Measurements from ENCODE around the gene HEATR5A. TPM values are rescaled to one million over a fixed set of nuclear protein-coding genes. Genes with fewer than 3 reads are reported as not detected.
A peak's percentile ranks its signal among the peaks of the same experiment; 100 is the strongest.
"Not testable (repeated sequence)": the region's sequence is repeated elsewhere in the genome, so short reads cannot be mapped to it uniquely, and the experiment has no call there.

The HEATR5A gene
- polyA plus RNA-seq, 4 donors = 8.1 to 21.2 (median 12.9) TPM

DNA sequence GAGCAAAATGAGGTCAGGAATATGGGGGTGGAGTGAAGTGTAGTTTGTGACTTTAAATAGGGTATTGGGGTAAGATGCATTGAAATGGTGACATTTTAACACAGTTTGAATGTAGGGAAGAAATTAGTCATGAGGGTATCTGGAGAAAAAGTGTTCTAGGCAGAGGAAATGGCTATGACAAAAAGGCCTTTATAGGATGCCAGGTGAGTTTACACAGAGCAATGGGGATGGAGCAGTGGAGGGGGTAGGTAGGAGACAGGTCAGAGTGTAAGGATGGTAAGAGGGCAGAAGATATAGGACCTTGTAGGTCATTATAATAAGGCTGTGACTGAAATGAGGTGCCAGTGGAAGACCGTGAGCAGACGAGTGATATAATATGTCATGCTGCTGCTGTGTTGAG is 30.4 kb downstream of the HEATR5A start:
- Histone ChIP-seq H3K4me3 (ENCODE audit: low read depth in 1 of 3, low read length in 3 of 3) (no peak overlapping the region), H3K4me1 (ENCODE audit: control insufficient read depth in 3 of 3, insufficient read depth in 2 of 3, low read depth in 1 of 3, low read length in 2 of 3) (no peaks in the 10 kb centered on the region), H3K9me3 (ENCODE audit: control insufficient read depth in 2 of 2, insufficient read depth in 1 of 2, low read depth in 1 of 2, low read length in 1 of 2) (no peaks in the 10 kb centered on the region), H3K27ac (ENCODE audit: low read depth in 1 of 3, low read length in 2 of 3) (no peak overlapping the region), H3K27me3 (ENCODE audit: control insufficient read depth in 3 of 3, insufficient read depth in 3 of 3, low read length in 3 of 3) (no peaks in the 10 kb centered on the region), H3K36me3 (ENCODE audit: control insufficient read depth in 3 of 3, insufficient read depth in 2 of 3, low read depth in 1 of 3, low read length in 3 of 3) (peaks cover 7 to 19% (median 9%) of the 10 kb centered on the region in 3 donors)
- DNase-seq = no peak
- no peak for FAIRE-seq
- WGBS, 3 donors = 87 to 93% (median 92%) methylated on average over 2 of the region's 2 CpGs

DNA sequence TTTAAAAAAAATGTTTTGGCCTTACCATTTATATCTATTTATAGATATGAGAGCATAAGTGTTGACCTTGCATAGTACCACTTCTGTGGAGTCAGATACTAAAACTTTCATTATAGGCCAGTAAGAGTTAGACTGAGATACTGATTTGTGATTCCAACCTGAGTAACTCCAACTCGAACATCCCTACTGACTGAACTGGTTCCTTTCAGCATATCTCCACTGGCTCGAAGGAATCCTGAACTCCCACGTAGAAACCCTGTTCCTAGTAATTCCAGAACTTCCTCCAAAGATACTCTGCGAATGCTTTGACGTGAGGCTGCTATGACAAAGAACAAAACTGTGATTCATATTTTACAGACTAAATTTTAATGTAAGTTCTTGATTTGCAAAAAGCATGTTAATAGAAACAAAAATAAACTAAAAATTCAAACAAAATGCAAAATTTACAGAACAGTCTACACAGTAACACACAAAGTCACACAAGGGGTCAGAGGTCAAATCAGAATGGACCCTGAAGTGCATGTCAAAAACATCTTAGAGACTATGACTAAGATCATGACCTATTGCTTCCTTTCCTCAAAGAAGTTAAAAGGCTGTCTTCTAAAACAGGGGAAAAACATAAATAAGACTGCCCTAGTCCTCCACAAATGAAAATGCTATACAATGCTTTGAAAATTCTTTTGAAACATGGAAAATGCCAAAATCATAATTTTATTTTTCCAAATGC is 31.5 kb downstream of the HEATR5A start:
- no peaks in the 10 kb centered on the region for H3K4me1 ChIP-seq (ENCODE audit: control insufficient read depth in 3 of 3, insufficient read depth in 2 of 3, low read depth in 1 of 3, low read length in 2 of 3)
- DNase-seq (no peak), FAIRE-seq (no peak)
- H3K27me3 ChIP-seq (ENCODE audit: control insufficient read depth in 3 of 3, insufficient read depth in 3 of 3, low read length in 3 of 3) = no peaks in the 10 kb centered on the region
- no peak overlapping the region for H3K27ac ChIP-seq (ENCODE audit: low read depth in 1 of 3, low read length in 2 of 3)
- WGBS, 3 donors = 71 to 90% (median 72%) methylated on average over 5 of the region's 5 CpGs
- no peak overlapping the region for H3K4me3 ChIP-seq (ENCODE audit: low read depth in 1 of 3, low read length in 3 of 3)
- H3K36me3 ChIP-seq (ENCODE audit: control insufficient read depth in 3 of 3, insufficient read depth in 2 of 3, low read depth in 1 of 3, low read length in 3 of 3) = peaks cover 7 to 27% (median 9%) of the 10 kb centered on the region in 3 donors
- no peaks in the 10 kb centered on the region for H3K9me3 ChIP-seq (ENCODE audit: control insufficient read depth in 2 of 2, insufficient read depth in 1 of 2, low read depth in 1 of 2, low read length in 1 of 2)

DNA sequence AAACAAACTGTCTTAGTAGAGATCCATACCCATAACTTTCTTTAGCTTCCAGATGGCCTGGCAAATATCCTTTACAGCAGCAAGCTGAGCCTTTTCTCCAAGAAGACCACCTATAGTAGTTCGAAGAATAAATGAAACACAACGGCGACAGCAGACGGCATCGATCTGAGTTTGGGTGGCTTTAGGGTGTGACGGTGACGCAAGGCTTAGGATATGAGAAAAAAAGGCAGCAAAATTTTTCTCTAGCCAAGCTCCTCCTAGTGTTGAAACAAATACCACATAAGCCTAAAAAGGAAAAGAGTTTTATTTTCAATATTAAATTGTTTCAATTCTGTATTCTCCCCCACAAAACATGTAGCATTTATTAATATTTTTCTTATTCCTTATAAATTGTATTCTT is 33.3 kb downstream of the HEATR5A start:
- peaks cover 2 to 19% (median 9%) of the 10 kb centered on the region in 3 donors for H3K36me3 ChIP-seq (ENCODE audit: control insufficient read depth in 3 of 3, insufficient read depth in 2 of 3, low read depth in 1 of 3, low read length in 3 of 3)

GRCh38 chr14:31386271-31386670 is 34.1 kb downstream of the HEATR5A start:
- WGBS, 3 donors = 98% methylated on average over 5 of the region's 5 CpGs
- Histone ChIP-seq H3K27me3 (ENCODE audit: control insufficient read depth in 3 of 3, insufficient read depth in 3 of 3, low read length in 3 of 3) (no peaks in the 10 kb centered on the region), H3K36me3 (ENCODE audit: control insufficient read depth in 3 of 3, insufficient read depth in 2 of 3, low read depth in 1 of 3, low read length in 3 of 3) (peaks cover 2 to 22% (median 9%) of the 10 kb centered on the region in 3 donors), H3K4me3 (ENCODE audit: low read depth in 1 of 3, low read length in 3 of 3) (no peak overlapping the region), H3K4me1 (ENCODE audit: control insufficient read depth in 3 of 3, insufficient read depth in 2 of 3, low read depth in 1 of 3, low read length in 2 of 3) (no peaks in the 10 kb centered on the region), H3K9me3 (ENCODE audit: control insufficient read depth in 2 of 2, insufficient read depth in 1 of 2, low read depth in 1 of 2, low read length in 1 of 2) (no peaks in the 10 kb centered on the region), H3K27ac (ENCODE audit: low read depth in 1 of 3, low read length in 2 of 3) (no peak overlapping the region)
- FAIRE-seq (no peak), DNase-seq (no peak)

More for the DNA sequence above, 33.3 kb downstream of the HEATR5A start:
- Histone ChIP-seq H3K4me1 (ENCODE audit: control insufficient read depth in 3 of 3, insufficient read depth in 2 of 3, low read depth in 1 of 3, low read length in 2 of 3) (no peaks in the 10 kb centered on the region), H3K4me3 (ENCODE audit: low read depth in 1 of 3, low read length in 3 of 3) (no peak overlapping the region), H3K9me3 (ENCODE audit: control insufficient read depth in 2 of 2, insufficient read depth in 1 of 2, low read depth in 1 of 2, low read length in 1 of 2) (no peaks in the 10 kb centered on the region), H3K27me3 (ENCODE audit: control insufficient read depth in 3 of 3, insufficient read depth in 3 of 3, low read length in 3 of 3) (no peaks in the 10 kb centered on the region), H3K27ac (ENCODE audit: low read depth in 1 of 3, low read length in 2 of 3) (no peak overlapping the region)
- WGBS, 3 donors = 88 to 100% (median 90%) methylated on average over 7 of the region's 7 CpGs
- DNase-seq (no peak), FAIRE-seq (no peak)

- Histone ChIP-seq H3K36me3 (ENCODE audit: control insufficient read depth in 3 of 3, insufficient read depth in 2 of 3, low read depth in 1 of 3, low read length in 3 of 3) (peaks cover 2 to 29% (median 10%) of the 10 kb centered on the region in 3 donors), H3K27ac (ENCODE audit: low read depth in 1 of 3, low read length in 2 of 3) (no peak overlapping the region), H3K27me3 (ENCODE audit: control insufficient read depth in 3 of 3, insufficient read depth in 3 of 3, low read length in 3 of 3) (no peaks in the 10 kb centered on the region), H3K4me1 (ENCODE audit: control insufficient read depth in 3 of 3, insufficient read depth in 2 of 3, low read depth in 1 of 3, low read length in 2 of 3) (no peaks in the 10 kb centered on the region), H3K4me3 (ENCODE audit: low read depth in 1 of 3, low read length in 3 of 3) (no peak overlapping the region), H3K9me3 (ENCODE audit: control insufficient read depth in 2 of 2, insufficient read depth in 1 of 2, low read depth in 1 of 2, low read length in 1 of 2) (no peaks in the 10 kb centered on the region)
- 95 to 98% (median 98%) methylated on average over 1 of the region's 1 CpG for WGBS, 3 donors
- FAIRE-seq (peak; percentile 10), DNase-seq (no peak)
Observed at GRCh38 chr14:31382221-31382620, 38.1 kb downstream of the HEATR5A start.

- H3K4me3 ChIP-seq (ENCODE audit: low read depth in 1 of 3, low read length in 3 of 3) = no peak overlapping the region
- no peak for FAIRE-seq
- no peak overlapping the region for H3K27ac ChIP-seq (ENCODE audit: low read depth in 1 of 3, low read length in 2 of 3)
- DNase-seq = no peak
- no peaks in the 10 kb centered on the region for H3K4me1 ChIP-seq (ENCODE audit: control insufficient read depth in 3 of 3, insufficient read depth in 2 of 3, low read depth in 1 of 3, low read length in 2 of 3)
- H3K27me3 ChIP-seq (ENCODE audit: control insufficient read depth in 3 of 3, insufficient read depth in 3 of 3, low read length in 3 of 3) = no peaks in the 10 kb centered on the region
- peaks cover 0 to 30% (median 5%) of the 10 kb centered on the region in 3 donors for H3K36me3 ChIP-seq (ENCODE audit: control insufficient read depth in 3 of 3, insufficient read depth in 2 of 3, low read depth in 1 of 3, low read length in 3 of 3)
- no peaks in the 10 kb centered on the region for H3K9me3 ChIP-seq (ENCODE audit: control insufficient read depth in 2 of 2, insufficient read depth in 1 of 2, low read depth in 1 of 2, low read length in 1 of 2)
- WGBS, 3 donors = 93 to 96% (median 94%) methylated on average over 3 of the region's 3 CpGs
Observed at GRCh38 chr14:31380106-31380505, 40.2 kb downstream of the HEATR5A start.

DNA sequence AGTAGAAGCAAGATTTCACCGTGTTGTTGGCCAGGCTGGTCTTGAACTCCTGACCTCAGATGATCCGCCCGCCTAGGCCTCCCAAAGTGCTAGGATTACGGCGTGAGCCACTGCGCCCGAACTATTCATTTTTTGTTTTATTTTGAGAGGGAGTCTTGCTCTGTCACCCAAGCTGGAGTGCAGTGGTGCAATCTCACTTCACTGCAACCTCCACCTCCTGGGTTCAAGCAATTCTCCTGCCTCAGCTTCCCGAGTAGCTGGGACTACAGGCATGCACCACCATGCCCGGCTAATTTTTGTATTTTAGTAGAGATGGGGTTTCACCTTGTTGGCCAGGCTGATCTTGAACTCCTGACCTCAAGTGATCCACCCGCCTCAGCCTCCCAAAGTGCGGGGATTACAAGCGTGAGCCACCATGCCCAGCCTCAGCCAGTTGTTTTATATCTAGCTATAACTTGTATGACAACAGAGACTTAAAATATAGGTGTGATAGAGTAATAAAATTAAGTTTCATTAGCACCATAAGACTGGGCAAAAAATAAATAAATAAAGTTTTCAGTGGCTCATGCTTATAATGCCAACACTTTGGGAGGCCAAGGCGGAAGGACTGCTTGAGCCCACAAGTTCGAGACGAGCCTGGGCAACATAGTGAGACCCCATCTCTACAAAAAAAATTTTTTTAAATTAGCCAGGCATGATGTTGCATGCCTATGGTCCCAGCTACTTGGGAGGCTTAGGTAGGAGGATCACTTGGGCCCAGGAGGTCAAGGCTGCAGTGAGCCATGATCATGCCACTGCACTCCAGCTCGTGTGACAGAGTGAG is 41.0 kb downstream of the HEATR5A start:
- FAIRE-seq; H3K27me3 ChIP-seq (ENCODE audit: control insufficient read depth in 3 of 3, insufficient read depth in 3 of 3, low read length in 3 of 3); H3K4me1 ChIP-seq (ENCODE audit: control insufficient read depth in 3 of 3, insufficient read depth in 2 of 3, low read depth in 1 of 3, low read length in 2 of 3); DNase-seq; H3K27ac ChIP-seq (ENCODE audit: low read depth in 1 of 3, low read length in 2 of 3); H3K9me3 ChIP-seq (ENCODE audit: control insufficient read depth in 2 of 2, insufficient read depth in 1 of 2, low read depth in 1 of 2, low read length in 1 of 2); H3K4me3 ChIP-seq (ENCODE audit: low read depth in 1 of 3, low read length in 3 of 3): not testable (repeated sequence)
- 97 to 98% (median 97%) methylated on average over 16 of the region's 16 CpGs for WGBS, 3 donors
- peaks cover 3 to 26% (median 5%) of the 10 kb centered on the region in 3 donors for H3K36me3 ChIP-seq (ENCODE audit: control insufficient read depth in 3 of 3, insufficient read depth in 2 of 3, low read depth in 1 of 3, low read length in 3 of 3)

DNA sequence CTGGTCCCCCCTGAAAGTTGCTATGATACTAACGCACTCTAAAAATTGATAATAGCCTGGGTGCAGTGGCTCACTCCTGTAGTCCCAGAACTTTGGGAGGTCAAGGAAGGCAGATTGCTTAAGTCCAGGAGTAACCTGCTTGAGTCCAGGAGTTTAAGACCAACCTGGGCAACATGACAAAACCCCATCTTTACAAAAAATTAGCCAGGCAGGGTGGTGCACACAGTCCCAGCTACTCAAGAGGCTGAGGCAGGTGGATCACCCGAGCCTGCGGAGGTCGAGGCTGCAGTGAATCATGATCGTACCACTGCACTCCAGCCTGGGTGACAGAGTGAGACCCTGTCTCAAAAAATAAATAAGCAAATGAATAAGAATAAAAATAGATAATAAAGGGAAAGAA is 42.9 kb downstream of the HEATR5A start:
- no peak overlapping the region for H3K4me3 ChIP-seq (ENCODE audit: low read depth in 1 of 3, low read length in 3 of 3)
- peaks cover 3 to 28% (median 5%) of the 10 kb centered on the region in 3 donors for H3K36me3 ChIP-seq (ENCODE audit: control insufficient read depth in 3 of 3, insufficient read depth in 2 of 3, low read depth in 1 of 3, low read length in 3 of 3)
- FAIRE-seq = no peak
- WGBS, 3 donors = 95 to 98% (median 97%) methylated on average over 5 of the region's 5 CpGs
- no peaks in the 10 kb centered on the region for H3K4me1 ChIP-seq (ENCODE audit: control insufficient read depth in 3 of 3, insufficient read depth in 2 of 3, low read depth in 1 of 3, low read length in 2 of 3)
- no peaks in the 10 kb centered on the region for H3K27me3 ChIP-seq (ENCODE audit: control insufficient read depth in 3 of 3, insufficient read depth in 3 of 3, low read length in 3 of 3)
- peak overlapping the region in 1 of 3 donors; percentile 42 for H3K27ac ChIP-seq (ENCODE audit: low read depth in 1 of 3, low read length in 2 of 3)
- no peak for DNase-seq
- H3K9me3 ChIP-seq (ENCODE audit: control insufficient read depth in 2 of 2, insufficient read depth in 1 of 2, low read depth in 1 of 2, low read length in 1 of 2) = no peaks in the 10 kb centered on the region
